CD14-positive monocyte (primary cell): ENCODE data around the gene GREM2. TPM values are rescaled to one million over a fixed set of nuclear protein-coding genes. Genes with fewer than 3 reads are reported as not detected.

Experiments used
- DNase-seq, 3 donors: peaks; one replicate each; pipeline ENCODE4 v3.0.0-alpha.2; 2011 to 2022
- H2AFZ ChIP-seq: 2 replicates; pipeline ENCODE4 v1.6.0; 2012; ENCODE audit warnings: mild to moderate bottlenecking, low read depth, low read length, inconsistent platforms; ENCODE audit not compliant: insufficient read depth, poor library complexity, severe bottlenecking
- H3K27ac ChIP-seq, 2 donors: 1 replicate in 1 of 2; 2 replicates in 1 of 2; pipeline ENCODE4 v1.5.1; 2012 to 2013; ENCODE audit warnings: low read length in 2 of 2, control low read depth in 1 of 2, inconsistent platforms in 1 of 2, low read depth in 1 of 2, mild to moderate bottlenecking in 1 of 2
- H3K27me3 ChIP-seq, 2 donors: one replicate each; pipeline versions ENCODE4 v1.6.0 to v1.6.1; 2011 to 2013; ENCODE audit warnings: low read length in 2 of 2; ENCODE audit not compliant: control insufficient read depth in 2 of 2, insufficient read depth in 2 of 2
- H3K36me3 ChIP-seq, 2 donors: replicated peaks in 1 of 2; 1 replicate in 1 of 2; 2 replicates in 1 of 2; pipeline versions ENCODE4 v1.5.1 to v1.6.1; 2012 to 2013; ENCODE audit warnings: low read length in 2 of 2, control low read depth in 1 of 2, inconsistent platforms in 1 of 2, mild to moderate bottlenecking in 1 of 2; ENCODE audit not compliant: insufficient read depth in 2 of 2, control insufficient read depth in 1 of 2
- H3K4me1 ChIP-seq, 2 donors: 1 replicate in 1 of 2; 2 replicates in 1 of 2; pipeline versions ENCODE4 v1.5.1 to v1.6.1; 2012 to 2013; ENCODE audit warnings: low read length in 2 of 2, control low read depth in 1 of 2, inconsistent platforms in 1 of 2, mild to moderate bottlenecking in 1 of 2, moderate library complexity in 1 of 2; ENCODE audit not compliant: insufficient read depth in 2 of 2, control insufficient read depth in 1 of 2
- H3K4me2 ChIP-seq: replicated peaks from 2 replicates; pipeline ENCODE3; 2012; ENCODE audit warnings: low read length, moderate library complexity, mild to moderate bottlenecking; ENCODE audit not compliant: poor library complexity, severe bottlenecking; ENCODE audit errors: extremely low read depth
- H3K4me3 ChIP-seq, 3 experiments: fragments of 200-600 bp in 1 of 3; sonication (generic) in 1 of 3; replicated peaks in 1 of 3; 1 replicate in 2 of 3; 2 replicates in 1 of 3; pipeline ENCODE4 v1.5.1; 2011 to 2013; ENCODE audit warnings: low read length in 3 of 3, mild to moderate bottlenecking in 3 of 3, control low read depth in 2 of 3, low read depth in 2 of 3, inconsistent platforms in 1 of 3, moderate library complexity in 1 of 3
- H3K79me2 ChIP-seq: 2 replicates; pipeline ENCODE4 v1.6.0; 2012; ENCODE audit warnings: mild to moderate bottlenecking, control low read depth, inconsistent platforms, low read length, moderate library complexity; ENCODE audit not compliant: insufficient read depth
- H3K9ac ChIP-seq: 2 replicates; pipeline ENCODE4 v1.6.0; 2017; ENCODE audit warnings: low read length, mild to moderate bottlenecking; ENCODE audit not compliant: insufficient read depth, poor library complexity, severe bottlenecking
- H3K9me3 ChIP-seq, 2 donors: replicated peaks in 1 of 2; 1 replicate in 1 of 2; 2 replicates in 1 of 2; pipeline versions ENCODE4 v1.5.1 to v1.6.1; 2012 to 2013; ENCODE audit warnings: low read length in 2 of 2, control low read depth in 1 of 2; ENCODE audit not compliant: control insufficient read depth in 1 of 2, insufficient read depth in 1 of 2
- H4K20me1 ChIP-seq: 2 replicates; pipeline ENCODE4 v1.6.0; 2012; ENCODE audit warnings: mild to moderate bottlenecking, low read length, control low read depth, moderate library complexity; ENCODE audit not compliant: insufficient read depth
- H3K27ac Mint-ChIP-seq, 7 donors: one replicate each; pipeline ENCODE4 v1.8.0; 2020; ENCODE audit warnings: mild to moderate bottlenecking in 7 of 7, mixed read lengths in 7 of 7, moderate library complexity in 6 of 7, inconsistent platforms in 2 of 7
- H3K27me3 Mint-ChIP-seq, 3 donors: one replicate each; pipeline ENCODE4 v1.8.0; 2021 to 2022; ENCODE audit warnings: low read depth in 3 of 3, mild to moderate bottlenecking in 3 of 3, mixed read lengths in 3 of 3, moderate library complexity in 3 of 3, inconsistent platforms in 1 of 3
- H3K36me3 Mint-ChIP-seq, 2 donors: one replicate each; pipeline ENCODE4 v1.8.0; 2020; ENCODE audit warnings: mixed read lengths in 2 of 2, inconsistent platforms in 1 of 2, mild to moderate bottlenecking in 1 of 2
- H3K4me1 Mint-ChIP-seq: one replicate; pipeline ENCODE4 v1.8.0; 2020; ENCODE audit warnings: mild to moderate bottlenecking, mixed read lengths
- H3K4me3 Mint-ChIP-seq, 2 donors: one replicate each; pipeline ENCODE4 v1.8.0; 2020; ENCODE audit warnings: mild to moderate bottlenecking in 2 of 2, mixed read lengths in 2 of 2, moderate library complexity in 1 of 2
- H3K9me3 Mint-ChIP-seq, 7 donors: one replicate each; pipeline ENCODE4 v1.8.0; 2020 to 2022; ENCODE audit warnings: mixed read lengths in 7 of 7, mild to moderate bottlenecking in 6 of 7, moderate library complexity in 6 of 7, inconsistent platforms in 2 of 7
- WGBS: methylation state at CpG from one replicate; pipeline ENCODE4 v1.1.5; 2013; ENCODE audit warnings: missing lambda C conversion rate; ENCODE audit not compliant: insufficient coverage; 5-methylcytosine and 5-hydroxymethylcytosine counted together
- intact Hi-C, 2 donors: fragments of 100-400 bp; cut with micrococcal nuclease; formaldehyde crosslinking; loops; one replicate each; pipeline versions ENCODE4 v1.15.0 to v1.15.1; 2023
- polyA plus RNA-seq, 3 donors: library from polyadenylated mRNA; depleted of rRNA in 1 of 3; unstranded in 2 of 3; stranded (reverse) in 1 of 3; fragments of 300-500 nt in 2 of 3; fragments of >200 nt in 1 of 3; fragmentation: Illumina TruSeq in 2 of 3; gene quantifications; 1 replicate in 2 of 3; 2 replicates in 1 of 3; pipeline ENCODE4 v1.2.3, GENCODE V29; 2012 to 2021
- TF ChIP-seq, protein P1 (sequence below): fragments of 200-600 bp; IDR thresholded peaks from one replicate; pipeline ENCODE4 v1.8.0; 2022; ENCODE audit warnings: antibody characterized with exemption, mild to moderate bottlenecking

Gene GREM2
- polyA plus RNA-seq, 3 donors: not detected

DNA sequence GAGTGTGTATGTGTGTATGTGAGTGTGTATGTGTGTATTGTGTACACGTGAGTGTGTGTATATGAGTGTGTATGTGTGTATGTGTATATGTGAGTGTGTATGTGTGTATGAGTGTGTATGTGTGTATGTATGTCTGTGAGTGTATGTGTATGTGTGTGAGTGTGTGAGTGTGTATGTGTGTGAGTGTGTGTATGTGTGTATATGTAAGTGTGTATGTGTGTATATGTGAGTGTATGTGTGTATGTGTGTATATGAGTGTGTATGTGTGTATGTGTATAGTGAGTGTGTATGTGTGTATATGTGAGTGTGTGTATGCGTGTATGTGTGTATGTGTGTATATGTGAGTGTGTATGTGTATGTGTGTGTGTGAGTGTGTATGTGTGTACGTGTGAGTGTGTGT lies 49.2 kb downstream of the GREM2 start:
- Histone ChIP-seq H3K9ac (no peak overlapping the region), H3K27ac (no peak overlapping the region), H3K9me3 (no peaks in the 10 kb centered on the region), H4K20me1 (no peaks in the 10 kb centered on the region), H3K79me2 (no peaks in the 10 kb centered on the region), H3K27me3 (no peaks in the 10 kb centered on the region), H2AFZ (no peak overlapping the region), H3K4me1 (no peaks in the 10 kb centered on the region), H3K4me2 (no peak overlapping the region), H3K36me3 (no peaks in the 10 kb centered on the region), H3K4me3 (no peak overlapping the region)
- TF ChIP-seq, protein P1, sequence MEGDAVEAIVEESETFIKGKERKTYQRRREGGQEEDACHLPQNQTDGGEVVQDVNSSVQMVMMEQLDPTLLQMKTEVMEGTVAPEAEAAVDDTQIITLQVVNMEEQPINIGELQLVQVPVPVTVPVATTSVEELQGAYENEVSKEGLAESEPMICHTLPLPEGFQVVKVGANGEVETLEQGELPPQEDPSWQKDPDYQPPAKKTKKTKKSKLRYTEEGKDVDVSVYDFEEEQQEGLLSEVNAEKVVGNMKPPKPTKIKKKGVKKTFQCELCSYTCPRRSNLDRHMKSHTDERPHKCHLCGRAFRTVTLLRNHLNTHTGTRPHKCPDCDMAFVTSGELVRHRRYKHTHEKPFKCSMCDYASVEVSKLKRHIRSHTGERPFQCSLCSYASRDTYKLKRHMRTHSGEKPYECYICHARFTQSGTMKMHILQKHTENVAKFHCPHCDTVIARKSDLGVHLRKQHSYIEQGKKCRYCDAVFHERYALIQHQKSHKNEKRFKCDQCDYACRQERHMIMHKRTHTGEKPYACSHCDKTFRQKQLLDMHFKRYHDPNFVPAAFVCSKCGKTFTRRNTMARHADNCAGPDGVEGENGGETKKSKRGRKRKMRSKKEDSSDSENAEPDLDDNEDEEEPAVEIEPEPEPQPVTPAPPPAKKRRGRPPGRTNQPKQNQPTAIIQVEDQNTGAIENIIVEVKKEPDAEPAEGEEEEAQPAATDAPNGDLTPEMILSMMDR: no peak
- DNase-seq: no peak
- Mint-ChIP-seq H3K27ac (no peak overlapping the region), H3K4me1 (no peaks in the 10 kb centered on the region), H3K36me3 (no peaks in the 10 kb centered on the region), H3K4me3 (no peak overlapping the region), H3K27me3 (peaks cover 0 to 1% (median 0%) of the 10 kb centered on the region in 3 donors), H3K9me3 (peaks cover 0 to 9% (median 4%) of the 10 kb centered on the region in 7 donors)
- 95% methylated on average over 3 of the region's 3 CpGs for WGBS
- intact Hi-C loops: no loop called here

DNA sequence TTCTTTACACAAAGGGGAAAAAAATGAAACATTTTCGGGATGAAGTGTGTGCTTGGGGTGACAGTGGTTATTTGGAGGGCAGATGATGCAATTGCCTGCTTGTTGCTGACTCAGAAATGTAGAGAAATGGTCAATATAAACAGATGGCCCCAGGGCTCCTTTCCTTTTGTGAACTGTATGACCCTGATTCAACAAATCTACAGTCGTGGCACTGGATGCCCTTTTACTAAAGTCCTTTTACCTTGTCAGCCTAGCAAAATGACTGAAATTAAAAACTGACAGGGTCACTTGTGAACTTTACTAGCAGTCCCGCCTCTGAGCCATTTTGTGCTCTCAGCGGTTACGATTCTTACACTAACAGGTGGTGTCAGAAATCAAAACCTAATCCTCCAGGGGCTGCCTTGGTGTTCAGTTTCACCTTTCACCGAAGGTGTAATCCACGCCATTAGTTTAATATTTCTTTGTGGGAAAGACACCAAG lies 49.8 kb downstream of the GREM2 start:
- H3K27me3 Mint-ChIP-seq: peaks cover 0 to under 1% (median 0%) of the 10 kb centered on the region in 3 donors
- Histone ChIP-seq H3K27me3 (no peaks in the 10 kb centered on the region), H3K4me1 (no peaks in the 10 kb centered on the region), H3K36me3 (no peaks in the 10 kb centered on the region), H3K9ac (no peak overlapping the region), H3K27ac (no peak overlapping the region), H3K9me3 (no peaks in the 10 kb centered on the region), H4K20me1 (no peaks in the 10 kb centered on the region), H3K79me2 (no peaks in the 10 kb centered on the region), H2AFZ (no peak overlapping the region), H3K4me3 (no peak overlapping the region), H3K4me2 (no peak overlapping the region)
- no peaks in the 10 kb centered on the region for H3K36me3 Mint-ChIP-seq
- peaks cover 0 to 9% (median 4%) of the 10 kb centered on the region in 7 donors for H3K9me3 Mint-ChIP-seq
- intact Hi-C loops: no loop called here
- no peaks in the 10 kb centered on the region for H3K4me1 Mint-ChIP-seq
- no peak overlapping the region for H3K4me3 Mint-ChIP-seq
- no peak for DNase-seq
- TF ChIP-seq, protein P1: no peak
- 93% methylated on average over 4 of the region's 7 CpGs for WGBS
- no peak overlapping the region for H3K27ac Mint-ChIP-seq
